ENCODE data around the gene RAMP3. TPM values are rescaled to one million over a fixed set of nuclear protein-coding genes. Genes with fewer than 3 reads are reported as not detected.
"Not testable (repeated sequence)": the region's sequence is repeated elsewhere in the genome, so short reads cannot be mapped to it uniquely, and the experiment has no call there.

The RAMP3 gene
- total RNA-seq, 1 donor from 2014 or later: 183 TPM

GRCh38 chr7:45149606-45150005 is 8.0 kb upstream of the RAMP3 start:
- Histone ChIP-seq H3K27me3 (ENCODE audit: low read depth) (peaks cover 18% of the 10 kb centered on the region), H3K4me1 (no peaks in the 10 kb centered on the region), H3K9me3 (no peaks in the 10 kb centered on the region), H3K27ac (no peak overlapping the region), H3K36me3 (no peaks in the 10 kb centered on the region), H3K4me3 (no peak overlapping the region)
- no peak for ATAC-seq
- no peak for DNase-seq
- intact Hi-C loops (cut with DNase I): loop anchor here (5.0 kb wide), 1 partner anchor 108 kb away; no protein-coding TSS in a partner anchor
- TF ChIP-seq CTCF (IDR thresholded peaks at IDR 0.05): no peak

- intact Hi-C loops (cut with DNase I): loop anchor here (5.0 kb wide), 1 partner anchor 107 kb away; no protein-coding TSS in a partner anchor
- Histone ChIP-seq H3K4me1 (no peaks in the 10 kb centered on the region), H3K9me3 (no peaks in the 10 kb centered on the region), H3K27me3 (ENCODE audit: low read depth) (peaks cover 18% of the 10 kb centered on the region), H3K36me3 (no peaks in the 10 kb centered on the region), H3K27ac (no peak overlapping the region), H3K4me3 (no peak overlapping the region)
- DNase-seq (no peak), ATAC-seq (no peak)
- TF ChIP-seq CTCF (IDR thresholded peaks at IDR 0.05): no peak
Observed at GRCh38 chr7:45150199-45150598, 7.4 kb upstream of the RAMP3 start.

- no peak overlapping the region for H3K27ac ChIP-seq
- H3K36me3 ChIP-seq: no peaks in the 10 kb centered on the region
- no peaks in the 10 kb centered on the region for H3K4me1 ChIP-seq
- peaks cover 21% of the 10 kb centered on the region for H3K27me3 ChIP-seq (ENCODE audit: low read depth)
- DNase-seq: no peak
- H3K9me3 ChIP-seq: no peaks in the 10 kb centered on the region
- no peak for TF ChIP-seq CTCF (IDR thresholded peaks at IDR 0.05)
- no peak for ATAC-seq
- no peak overlapping the region for H3K4me3 ChIP-seq
- intact Hi-C loops (cut with DNase I): loop anchor here (5.0 kb wide), 1 partner anchor 106 kb away; no protein-coding TSS in a partner anchor
Observed at GRCh38 chr7:45151131-45151684, 6.4 kb upstream of the RAMP3 start.

GRCh38 chr7:45151967-45152366 is 5.6 kb upstream of the RAMP3 start:
- no peaks in the 10 kb centered on the region for H3K4me1 ChIP-seq
- H3K36me3 ChIP-seq: no peaks in the 10 kb centered on the region
- ATAC-seq: no peak
- no peak for TF ChIP-seq CTCF (IDR thresholded peaks at IDR 0.05)
- H3K4me3 ChIP-seq: no peak overlapping the region
- no peaks in the 10 kb centered on the region for H3K9me3 ChIP-seq
- DNase-seq: no peak
- H3K27ac ChIP-seq: no peak overlapping the region
- H3K27me3 ChIP-seq (ENCODE audit: low read depth): peaks cover 15% of the 10 kb centered on the region
- intact Hi-C loops (cut with DNase I): loop anchor here (5.0 kb wide), 1 partner anchor 105 kb away; no protein-coding TSS in a partner anchor

- no peaks in the 10 kb centered on the region for H3K36me3 ChIP-seq
- H3K4me1 ChIP-seq: no peaks in the 10 kb centered on the region
- no peak overlapping the region for H3K4me3 ChIP-seq
- TF ChIP-seq CTCF (IDR thresholded peaks at IDR 0.05): no peak
- no peaks in the 10 kb centered on the region for H3K9me3 ChIP-seq
- no peak for ATAC-seq
- no peak for DNase-seq
- intact Hi-C loops (cut with DNase I): loop anchor here (5.0 kb wide), 1 partner anchor 104 kb away; no protein-coding TSS in a partner anchor
- peaks cover 20% of the 10 kb centered on the region for H3K27me3 ChIP-seq (ENCODE audit: low read depth)
- H3K27ac ChIP-seq: no peak overlapping the region
Observed at GRCh38 chr7:45153233-45153632, 4.4 kb upstream of the RAMP3 start.

GRCh38 chr7:45153861-45154260 is 3.7 kb upstream of the RAMP3 start:
- peaks cover 18% of the 10 kb centered on the region for H3K27me3 ChIP-seq (ENCODE audit: low read depth)
- DNase-seq, H3K4me1 ChIP-seq, ATAC-seq, H3K27ac ChIP-seq, H3K4me3 ChIP-seq, H3K9me3 ChIP-seq, H3K36me3 ChIP-seq: not testable (repeated sequence)
- intact Hi-C loops (cut with DNase I): loop anchor here (5.0 kb wide), 1 partner anchor 103 kb away; no protein-coding TSS in a partner anchor

Measured in lower lobe of right lung (tissue), 2 donors.